Heart right ventricle (tissue), 16 donors: ENCODE measurements around the gene RNF151. TPM values are rescaled to one million over a fixed set of nuclear protein-coding genes. Genes with fewer than 3 reads are reported as not detected.

Experiments
- ATAC-seq, 8 donors: fragments of 200-7000 bp; cut with Tn5 transposase; one replicate each; pipeline ENCODE4 v1.9.1; 2020; ENCODE audit warnings: mild to moderate bottlenecking in 8 of 8, moderate library complexity in 8 of 8, moderate number of reproducible peaks in 1 of 8
- DNase-seq, 2 donors: peaks; one replicate each; pipeline ENCODE4 v3.0.0-alpha.2; 2020
- H3K27ac ChIP-seq, 10 donors: fragments of 200-600 bp; sonication (generic) in 2 of 10; one replicate each; pipeline versions ENCODE4 v1.5.0 to v1.8.0; 2020 to 2022; ENCODE audit warnings: mild to moderate bottlenecking in 3 of 10
- H3K27me3 ChIP-seq, 7 donors: fragments of 200-600 bp; one replicate each; pipeline ENCODE4 v1.8.0; 2021 to 2022; ENCODE audit warnings: mild to moderate bottlenecking in 2 of 7
- H3K36me3 ChIP-seq, 9 donors: fragments of 200-600 bp; sonication (generic) in 1 of 9; one replicate each; pipeline versions ENCODE4 v1.5.0 to v1.8.0; 2020 to 2022; ENCODE audit warnings: mild to moderate bottlenecking in 2 of 9
- H3K4me1 ChIP-seq, 9 donors: fragments of 200-600 bp; sonication (generic) in 1 of 9; one replicate each; pipeline versions ENCODE4 v1.5.0 to v1.8.0; 2020 to 2022; ENCODE audit warnings: mild to moderate bottlenecking in 4 of 9
- H3K4me3 ChIP-seq, 10 donors: fragments of 200-600 bp; sonication (generic) in 2 of 10; one replicate each; pipeline versions ENCODE4 v1.5.0 to v1.8.0; 2020 to 2022; ENCODE audit warnings: mild to moderate bottlenecking in 7 of 10, moderate library complexity in 2 of 10
- H3K9me3 ChIP-seq, 11 donors: fragments of 200-600 bp in 10 of 11; sonication (generic) in 2 of 11; one replicate each; pipeline versions ENCODE4 v1.5.0 to v1.8.0; 2013 to 2022; ENCODE audit warnings: mild to moderate bottlenecking in 2 of 11, control low read depth in 1 of 11, moderate library complexity in 1 of 11
- WGBS, 2 donors: extraction: QIAGEN DNeasy Blood & Tissue Kit; methylation state at CpG; one replicate each; pipeline ENCODE4 v1.1.7; 2013; ENCODE audit warnings: inconsistent platforms in 1 of 2; 5-methylcytosine and 5-hydroxymethylcytosine counted together
- intact Hi-C, 10 donors: fragments of 100-400 bp; cut with DNase I; formaldehyde crosslinking; loops; one replicate each; pipeline versions ENCODE4 v1.11.1 to v1.14.2; 2022
- polyA plus RNA-seq, 2 donors: library from polyadenylated mRNA; stranded (reverse); fragments of 200-250 nt; gene quantifications; one replicate each; pipeline ENCODE4 v1.2.3, GENCODE V29; 2013
- total RNA-seq, 10 donors: library from RNA; stranded (reverse); fragmentation: NEBNext Ultra II Directional in 3 of 10; extraction: Animal tissue kit (Norgen Biotek cat#: 25700) in 3 of 10; gene quantifications; one replicate each; pipeline versions ENCODE4 v1.2.1 to v1.2.4, GENCODE V29; 2021 to 2023
- TF ChIP-seq, protein P1 (sequence below), 9 donors: fragments of 200-600 bp; sonication (generic) in 2 of 9; IDR thresholded peaks; one replicate each; pipeline versions ENCODE4 v1.5.0 to v1.8.0; 2021 to 2022; ENCODE audit warnings: antibody characterized with exemption in 9 of 9, mild to moderate bottlenecking in 5 of 9, moderate library complexity in 1 of 9
- donor health status: Arrhythmogenic right ventricular cardiomyopathy.
- donor health status: ischemic (EF 13 %, LVEDD 7.1; RV severe dilation, severe dysfunction).
- donor health status: healthy with polysubstance abuse.
- donor health status: DM: no; HTN: yes; CAD: no.
- donor health status: DM: no; HTN: no; CAD: no.
- donor health status: ischemic (EF 25% LVEDD 6.9; RV normal size, moderate dysfunction).
- donor health status: ischemic (EF 25% LVEDD 5.7; RV mildly dilated, moderate dysfunction).
- donor health status: healthy.
- donor health status: DM: yes; HTN: yes; CAD: no.
- donor health status: Ischemic cardiomyopathy.
- donor health status: ischemic (EF 35%, LVEDD 5.7; RV mildly dilated, moderate dysfunction).
- donor health status: nonischemic (EF 11% LVEDD 7.7; RV severe dilation, severe dysfunction).
- donor health status: DM: yes; HTN: yes; CAD: no.
- donor health status: PGD.
- donor health status: ischemic (EF 29% LVEDD 5.4; RV normal size, mild dysfunction).
- donor health status: nonischemic (EF 23%, LVEDD 6.1; RV moderate dilation, normal function).

Gene RNF151
- total and polyA plus RNA-seq, 12 donors = not detected

DNA sequence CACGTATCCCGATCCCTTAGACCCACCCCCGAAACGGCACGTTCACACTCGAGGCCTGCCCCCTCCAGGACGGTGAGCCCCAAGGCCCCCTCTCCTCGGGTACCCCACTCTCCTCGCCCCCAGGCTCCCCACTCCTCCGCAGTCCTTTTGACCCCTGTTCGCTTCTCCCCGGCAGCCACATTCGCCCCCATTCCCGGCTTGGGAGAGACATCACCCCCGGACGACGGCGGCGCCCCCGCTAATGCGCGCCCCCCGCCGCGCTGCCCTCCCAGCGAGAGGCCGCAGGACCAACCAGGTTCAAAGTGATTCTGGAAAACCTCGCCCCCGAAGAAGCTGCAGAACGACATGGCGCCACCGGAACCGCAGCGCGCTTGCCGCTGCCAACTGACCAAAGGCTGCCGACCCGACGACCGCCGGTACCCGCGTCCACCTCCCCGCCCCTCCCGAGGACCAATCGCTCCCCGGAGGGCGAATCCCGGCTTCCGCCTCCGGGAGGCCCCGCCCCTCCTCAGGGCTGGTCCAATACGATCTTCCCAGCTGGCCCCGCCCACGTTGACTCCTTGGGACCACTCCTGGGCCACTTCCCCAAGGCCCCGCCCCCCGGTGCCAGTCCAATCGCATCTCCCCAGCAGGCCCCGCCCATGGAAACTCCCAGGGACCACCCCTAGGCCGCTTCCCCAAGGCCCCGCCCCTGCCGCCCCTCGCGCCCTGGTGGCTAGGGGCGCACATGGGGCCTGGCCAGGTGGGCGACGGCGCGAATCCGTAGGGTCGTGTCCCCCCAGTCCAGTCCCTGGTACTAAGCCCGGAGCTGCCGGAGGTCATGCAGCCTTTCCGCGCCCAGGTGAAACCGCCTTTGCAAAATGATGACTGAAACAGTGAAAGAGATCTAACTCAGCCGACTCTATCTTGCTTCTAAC lies 23.6 kb upstream of the RNF151 start, which contains the start of gene MSRB1:
TSS of gene MSRB1 (minus strand) at position 390 of the 917 bp plus-strand sequence. CDS start at position 347, 43 bp downstream.
- H3K36me3 ChIP-seq = peaks cover 0 to 33% (median 17%) of the 10 kb centered on the region in 9 donors
- peak within 1 kb of the TSS; percentile 50 to 87 (median 69) for H3K4me3 ChIP-seq
- H3K9me3 ChIP-seq = no peaks in the 10 kb centered on the region
- intact Hi-C loops = no loop called here
- H3K27me3 ChIP-seq = no peaks in the 10 kb centered on the region
- peak; percentile 100 for DNase-seq
- peak within 1 kb of the TSS; percentile 15 to 88 (median 81) for H3K27ac ChIP-seq
- TF ChIP-seq, protein P1, sequence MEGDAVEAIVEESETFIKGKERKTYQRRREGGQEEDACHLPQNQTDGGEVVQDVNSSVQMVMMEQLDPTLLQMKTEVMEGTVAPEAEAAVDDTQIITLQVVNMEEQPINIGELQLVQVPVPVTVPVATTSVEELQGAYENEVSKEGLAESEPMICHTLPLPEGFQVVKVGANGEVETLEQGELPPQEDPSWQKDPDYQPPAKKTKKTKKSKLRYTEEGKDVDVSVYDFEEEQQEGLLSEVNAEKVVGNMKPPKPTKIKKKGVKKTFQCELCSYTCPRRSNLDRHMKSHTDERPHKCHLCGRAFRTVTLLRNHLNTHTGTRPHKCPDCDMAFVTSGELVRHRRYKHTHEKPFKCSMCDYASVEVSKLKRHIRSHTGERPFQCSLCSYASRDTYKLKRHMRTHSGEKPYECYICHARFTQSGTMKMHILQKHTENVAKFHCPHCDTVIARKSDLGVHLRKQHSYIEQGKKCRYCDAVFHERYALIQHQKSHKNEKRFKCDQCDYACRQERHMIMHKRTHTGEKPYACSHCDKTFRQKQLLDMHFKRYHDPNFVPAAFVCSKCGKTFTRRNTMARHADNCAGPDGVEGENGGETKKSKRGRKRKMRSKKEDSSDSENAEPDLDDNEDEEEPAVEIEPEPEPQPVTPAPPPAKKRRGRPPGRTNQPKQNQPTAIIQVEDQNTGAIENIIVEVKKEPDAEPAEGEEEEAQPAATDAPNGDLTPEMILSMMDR (IDR thresholded peaks at IDR 0.05) = peak in 1 of 9 donors; percentile 22
- peaks cover 8 to 36% (median 17%) of the 10 kb centered on the region in 9 donors for H3K4me1 ChIP-seq
- ATAC-seq = peak; percentile 90 to 97 (median 96)
- WGBS, 2 donors = 2 to 3% methylated on average over 66 to 77 of the region's 77 CpGs

DNA sequence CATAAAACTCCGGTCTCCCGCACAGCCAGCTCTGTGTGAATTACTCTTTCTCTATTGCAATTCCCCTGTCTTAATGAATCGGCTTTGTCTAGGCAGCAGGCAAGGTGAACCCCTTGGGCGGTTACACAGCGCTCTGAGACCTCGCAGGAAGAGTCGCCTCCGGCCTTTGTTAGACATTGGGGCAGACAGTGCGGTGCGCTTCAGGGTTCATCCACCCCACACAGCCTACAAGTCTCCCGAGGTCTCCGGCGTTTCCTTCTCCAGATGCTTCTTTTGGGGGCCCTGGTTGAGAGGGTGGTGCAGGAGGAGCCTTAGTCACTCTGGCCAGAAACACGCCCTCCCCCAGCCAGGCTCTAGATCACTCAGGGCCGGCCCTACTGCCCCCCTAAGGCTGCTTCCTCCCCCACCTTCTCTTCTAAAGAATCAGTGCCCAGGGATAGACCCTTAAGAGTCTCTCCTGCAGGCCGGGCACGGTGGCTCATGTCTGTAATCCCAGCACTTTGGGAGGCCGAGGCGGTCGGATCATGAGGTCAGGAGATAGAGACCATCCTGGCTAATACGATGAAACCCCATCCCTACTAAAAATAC lies 21.9 kb upstream of the RNF151 start:
- DNase-seq = no peak
- H3K4me3 ChIP-seq = no peak overlapping the region
- intact Hi-C loops = no loop called here

DNA sequence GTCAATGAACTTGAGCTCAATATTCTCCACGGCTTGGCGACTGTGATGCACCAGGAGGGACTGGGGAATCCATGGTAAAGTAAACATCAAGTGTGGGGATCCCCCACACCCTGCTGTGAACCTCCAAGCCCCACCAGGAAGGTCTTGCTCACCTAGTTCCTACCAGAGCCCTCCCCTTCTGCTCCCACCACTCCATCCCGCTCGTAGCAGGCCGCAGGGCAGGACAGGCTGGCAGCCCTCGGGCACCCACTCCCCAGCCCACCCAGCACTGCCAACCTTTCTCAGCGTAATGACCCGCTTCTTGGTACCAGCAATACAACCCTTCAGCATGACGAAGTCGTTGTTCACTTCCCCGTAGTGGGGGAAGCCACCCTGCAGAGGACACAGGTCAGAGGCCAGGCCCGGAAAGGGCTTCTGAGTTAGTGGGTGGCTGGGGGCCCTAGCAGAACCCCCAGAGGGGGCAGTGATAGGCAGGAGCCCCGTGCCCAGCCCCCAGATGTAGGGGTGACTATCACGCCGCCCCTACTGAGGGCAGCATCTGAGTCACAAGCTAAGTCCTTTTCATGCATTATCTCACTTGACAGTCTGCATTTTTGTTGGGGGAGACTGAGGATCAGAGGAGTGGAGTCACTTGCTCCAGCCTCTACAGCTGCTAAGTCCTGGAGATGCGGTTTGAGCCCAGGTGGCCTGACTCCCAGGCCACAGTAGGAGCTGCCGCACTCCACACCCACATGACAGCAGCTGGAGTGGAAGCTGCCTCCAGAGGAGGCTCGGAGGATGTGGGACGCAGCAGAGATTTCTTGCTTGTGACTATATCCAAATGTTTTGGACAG lies 20.9 kb upstream of the RNF151 start:
- peaks cover 0 to 6% (median 3%) of the 10 kb centered on the region in 9 donors for H3K36me3 ChIP-seq
- WGBS, 2 donors = 84 to 86% methylated on average over 19 of the region's 19 CpGs
- no peak overlapping the region for H3K4me3 ChIP-seq
- TF ChIP-seq, protein P1 (IDR thresholded peaks at IDR 0.05) = no peak
- intact Hi-C loops = no loop called here
- peaks cover 11 to 29% (median 20%) of the 10 kb centered on the region in 9 donors for H3K4me1 ChIP-seq
- no peaks in the 10 kb centered on the region for H3K9me3 ChIP-seq
- no peaks in the 10 kb centered on the region for H3K27me3 ChIP-seq
- ATAC-seq (no peak), DNase-seq (no peak)
- no peak overlapping the region for H3K27ac ChIP-seq

More for the DNA sequence above, 21.9 kb upstream of the RNF151 start:
- ATAC-seq = no peak
- TF ChIP-seq, protein P1 (IDR thresholded peaks at IDR 0.05) = no peak
- no peaks in the 10 kb centered on the region for H3K9me3 ChIP-seq
- H3K27ac ChIP-seq = no peak overlapping the region
- no peaks in the 10 kb centered on the region for H3K27me3 ChIP-seq
- WGBS, 2 donors = 92 to 94% methylated on average over 21 of the region's 21 CpGs
- peaks cover 8 to 21% (median 17%) of the 10 kb centered on the region in 9 donors for H3K4me1 ChIP-seq
- peaks cover 0 to 16% (median 13%) of the 10 kb centered on the region in 9 donors for H3K36me3 ChIP-seq
